ENCODE results near the gene PPP2R2D.

The PPP2R2D gene

DNA sequence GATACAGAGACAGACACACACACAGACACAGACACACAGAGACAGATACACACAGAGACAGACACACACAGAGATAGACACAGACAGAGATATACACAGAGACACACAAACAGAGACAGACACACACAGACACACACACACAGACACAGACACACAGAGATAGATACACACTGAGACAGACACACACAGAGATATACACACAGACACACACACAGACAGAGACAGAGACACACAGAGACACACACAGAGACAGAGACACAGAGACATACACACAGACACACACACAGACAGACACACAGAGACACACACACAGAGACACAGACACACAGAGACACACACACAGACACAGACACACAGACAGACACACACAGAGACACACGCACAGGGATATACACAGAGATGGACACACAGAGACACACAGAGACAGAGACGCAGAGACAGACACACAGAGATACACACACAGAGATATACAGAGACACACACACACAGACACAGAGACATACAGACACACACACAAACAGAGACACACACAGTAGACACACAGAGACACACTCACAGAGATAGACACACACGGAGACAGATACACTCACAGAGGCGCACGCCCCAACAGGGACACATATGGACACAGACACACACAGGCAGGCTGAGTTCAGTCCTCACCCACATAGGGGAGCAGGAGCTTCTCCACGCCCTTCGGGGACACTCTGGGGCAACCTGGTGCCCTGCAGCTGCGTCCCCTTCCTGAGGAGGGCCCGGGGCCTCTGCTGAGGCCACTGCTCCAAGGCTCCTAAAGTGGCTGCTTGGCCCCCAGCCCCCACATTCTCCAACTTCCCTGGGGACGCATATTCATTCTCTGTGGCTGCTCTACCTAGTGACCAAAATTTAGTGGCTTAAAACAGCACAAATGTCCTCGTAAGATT lies 10.3 kb upstream of the PPP2R2D start:
- DNase-seq: no peak

- no peak for DNase-seq
These were observed 9.4 kb upstream of the PPP2R2D start for GRCh38 chr10:131891196-131891928.

DNA sequence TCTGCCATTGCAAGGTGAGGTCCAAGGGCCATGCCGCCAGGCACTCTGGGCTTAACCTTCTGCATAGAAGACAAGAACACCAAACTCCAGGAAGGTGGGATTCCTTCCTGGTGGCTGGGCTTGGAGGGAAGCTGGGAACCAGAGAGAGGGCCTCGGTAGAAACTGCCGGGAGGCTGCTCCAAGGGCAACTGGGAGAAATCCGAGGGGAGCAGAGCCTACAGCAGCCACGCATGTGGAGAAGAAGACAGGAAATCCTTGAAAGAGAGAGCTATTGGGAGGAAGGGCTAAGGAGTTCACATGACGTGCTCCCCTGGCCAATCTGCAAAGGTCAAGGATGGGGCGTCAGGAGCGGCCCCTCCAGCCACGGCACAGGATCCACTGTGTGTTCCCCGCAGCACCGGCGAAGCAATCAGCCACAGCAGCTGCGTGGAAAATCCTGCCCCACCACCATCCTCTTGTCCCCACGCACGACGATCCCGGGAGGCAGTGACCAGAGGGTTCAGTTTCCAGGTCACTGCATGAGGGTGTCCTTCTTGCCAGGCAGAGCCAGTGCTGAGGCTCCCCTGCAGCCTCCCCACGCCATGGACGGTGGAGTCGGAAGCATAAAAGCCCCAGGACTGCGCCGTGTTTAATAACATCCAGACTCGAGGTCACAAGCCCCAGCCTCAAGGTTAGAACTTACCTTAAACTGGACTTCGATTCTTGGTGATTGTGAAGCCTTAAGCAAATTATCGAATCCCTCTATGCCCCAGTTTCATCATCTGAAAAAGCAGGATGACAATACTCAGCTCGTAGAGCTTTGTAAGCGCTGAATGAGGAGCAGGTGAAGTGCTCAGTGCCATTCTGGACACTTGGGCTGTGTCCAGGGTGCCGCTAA lies 8.6 kb upstream of the PPP2R2D start:
- DNase-seq: no peak

- DNase-seq: no peak
These were observed 7.8 kb upstream of the PPP2R2D start for GRCh38 chr10:131892806-131893675.

- no peak for DNase-seq
These were observed 5.7 kb upstream of the PPP2R2D start for GRCh38 chr10:131895116-131895515.

DNA sequence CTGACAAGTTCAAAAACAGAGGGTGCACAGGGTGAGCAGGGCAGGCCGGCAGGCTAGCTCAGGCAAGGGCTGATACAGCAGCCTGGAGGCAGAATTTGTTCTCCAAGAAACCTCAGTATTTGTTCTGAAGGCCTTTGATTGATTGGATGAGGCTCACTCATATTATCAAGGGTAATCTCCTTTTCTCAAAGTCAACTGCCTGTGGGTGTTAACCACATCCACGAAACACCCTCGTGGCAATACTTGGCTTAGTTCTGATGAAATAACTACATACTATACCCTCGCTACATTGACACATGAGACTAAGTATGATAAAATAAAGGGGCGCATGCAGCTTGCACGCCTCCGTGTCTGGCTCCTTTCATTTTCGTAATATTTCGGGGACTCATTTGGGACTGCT lies 4.4 kb upstream of the PPP2R2D start:
- no peak for DNase-seq

GRCh38 chr10:131897297-131897899 lies 3.4 kb upstream of the PPP2R2D start:
- DNase-seq: no peak

- no peak for DNase-seq
These were observed 2.7 kb upstream of the PPP2R2D start for GRCh38 chr10:131898061-131898460.

- DNase-seq: no peak
These were observed 2.1 kb upstream of the PPP2R2D start for GRCh38 chr10:131898713-131899112.

GRCh38 chr10:131899116-131899690 lies 1.6 kb upstream of the PPP2R2D start:
- DNase-seq: no peak

DNA sequence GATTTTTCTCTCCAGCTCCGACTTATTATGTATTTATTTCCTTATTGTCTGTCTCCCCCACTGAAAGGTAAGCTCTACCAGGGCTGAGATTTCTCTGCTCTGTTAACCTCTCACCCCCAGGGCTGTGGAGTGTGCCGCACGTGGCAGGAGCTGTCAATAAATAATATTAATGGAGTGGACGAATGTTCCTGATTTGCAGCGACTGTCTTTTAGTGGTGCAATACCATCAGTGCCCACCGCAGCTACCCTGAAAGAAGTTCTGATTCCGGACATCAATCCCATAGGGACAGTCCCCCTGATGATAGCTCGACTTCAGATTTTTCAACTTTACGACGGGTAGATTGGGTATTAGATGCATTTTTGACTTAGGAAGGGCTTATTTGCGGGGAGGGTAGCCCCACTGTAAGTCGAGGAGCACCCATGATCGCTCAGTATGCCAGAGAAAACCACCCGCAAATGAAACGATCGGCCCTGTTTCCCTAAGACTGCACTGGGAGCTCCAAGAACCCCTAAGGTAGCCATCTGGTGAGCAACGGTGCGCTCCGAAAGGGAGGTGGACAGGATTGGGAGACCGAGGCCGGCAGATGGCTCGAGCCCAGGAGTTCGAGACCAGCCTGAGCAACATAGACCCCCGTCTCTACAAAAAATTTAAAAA lies 986 bp upstream of the PPP2R2D start:
- no peak for DNase-seq

GRCh38 chr10:131901181-131901829 lies 497 bp downstream of the PPP2R2D start:
- no peak for DNase-seq

GRCh38 chr10:131902211-131902610 lies 1.4 kb downstream of the PPP2R2D start:
- no peak for DNase-seq

DNA sequence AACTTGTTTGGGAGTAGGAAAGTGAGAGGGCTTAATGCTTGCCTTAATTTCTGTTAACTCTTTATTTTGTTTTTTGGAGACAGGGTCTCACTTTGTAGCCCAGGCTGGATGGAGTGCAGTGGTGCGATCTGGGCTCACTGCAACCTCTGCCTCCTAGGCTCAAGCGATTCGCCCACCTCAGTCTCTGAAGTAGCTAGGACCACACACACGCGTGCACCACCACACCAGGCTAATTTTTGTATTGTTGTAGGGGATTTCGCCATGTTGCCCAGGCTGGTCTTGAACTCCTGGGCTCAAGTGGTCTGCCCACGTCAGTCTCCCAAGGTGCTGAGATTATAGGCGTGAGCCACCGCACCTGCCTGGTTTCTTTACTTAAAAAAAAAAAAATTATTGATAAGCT lies 1.9 kb downstream of the PPP2R2D start:
- no peak for DNase-seq

GRCh38 chr10:131905267-131905571 lies 4.4 kb downstream of the PPP2R2D start:
- DNase-seq: no peak

DNA sequence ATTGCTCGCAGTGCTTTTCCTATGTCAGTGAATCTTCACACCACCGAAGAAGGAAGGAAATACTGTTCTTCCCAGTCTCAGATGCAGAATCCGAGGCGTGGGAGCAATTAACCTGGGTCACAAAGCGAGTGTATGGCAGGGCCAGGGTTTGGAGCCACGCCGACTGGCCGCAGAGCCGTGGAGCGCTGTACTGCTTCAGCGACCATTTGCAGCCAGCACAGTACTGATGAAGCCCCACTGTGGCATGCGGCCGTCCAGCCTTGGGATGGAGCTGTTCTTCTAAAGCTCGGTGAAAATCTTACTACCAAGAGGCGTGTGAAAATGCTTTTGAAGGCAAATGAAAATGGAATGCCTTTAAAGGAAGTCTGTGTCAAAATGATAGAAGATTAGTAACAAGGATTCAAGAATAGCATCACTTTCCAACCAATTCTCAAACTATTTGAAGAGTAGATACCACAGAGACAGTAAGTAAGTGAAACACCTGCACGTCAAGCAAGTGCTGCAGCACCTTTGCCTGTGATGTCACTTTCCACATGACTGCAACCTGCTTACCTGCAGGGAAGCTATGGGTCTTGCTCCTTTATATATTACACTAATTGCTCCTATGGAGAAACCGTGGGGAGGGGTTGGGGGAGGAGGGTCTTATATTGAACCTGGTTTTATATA lies 4.9 kb downstream of the PPP2R2D start:
- DNase-seq: no peak

- DNase-seq: no peak
These were observed 5.4 kb downstream of the PPP2R2D start for GRCh38 chr10:131906269-131906639.

DNA sequence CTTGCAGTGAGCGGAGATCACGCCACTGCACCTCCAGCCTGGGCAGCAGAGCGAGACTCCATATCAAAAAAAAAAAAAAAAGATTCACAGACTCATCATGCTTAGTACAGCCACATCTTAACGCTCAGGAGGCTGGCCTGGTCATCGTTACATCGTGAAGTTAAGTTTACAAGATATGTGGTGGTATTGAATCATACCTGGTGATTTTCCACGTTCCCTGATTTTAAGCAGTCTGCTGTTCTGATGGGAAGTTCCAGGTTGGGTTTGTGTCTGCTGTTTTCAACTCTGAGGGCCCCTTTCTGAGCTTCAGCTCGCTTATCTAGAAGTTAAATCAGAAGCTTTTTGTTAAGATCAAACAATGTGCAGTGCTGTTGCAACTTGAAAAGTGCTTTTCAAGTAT lies 6.9 kb downstream of the PPP2R2D start:
- no peak for DNase-seq

DNA sequence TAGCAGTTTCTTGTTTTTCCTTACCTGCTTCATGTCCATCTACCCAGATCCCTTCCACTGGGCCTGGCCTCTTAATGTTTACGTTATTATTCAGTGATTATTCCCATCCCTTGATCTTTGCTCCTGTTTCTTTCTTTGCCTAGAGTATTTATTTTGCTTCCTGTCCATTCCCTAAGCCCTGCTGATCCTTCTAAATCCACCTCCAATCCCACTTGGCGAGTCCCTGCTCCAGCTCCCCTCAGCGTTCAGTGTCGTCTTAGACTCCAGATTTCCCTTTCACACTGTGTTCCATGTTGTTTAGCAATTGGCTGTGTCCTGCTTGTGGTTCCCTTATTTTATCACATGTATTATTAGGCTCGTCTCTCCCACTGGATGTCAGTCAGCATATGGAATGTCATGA lies 7.3 kb downstream of the PPP2R2D start:
- DNase-seq: no peak

Data from NCI-H774 (cell line).